H1 (cell line): Measurements from ENCODE around the gene SMYD4. TPM values are rescaled to one million over a fixed set of nuclear protein-coding genes. Genes with fewer than 3 reads are reported as not detected.

ENCODE experiments used
- CBX5 ChIP-seq: fragments of 300-800, 300-1000 bp; sonication (generic); IDR thresholded peaks from 2 replicates; pipeline ENCODE4 v1.7.1; 2016; ENCODE audit warnings: antibody characterized with exemption, low read length, low read depth
- CBX8 ChIP-seq: fragments of 300-800, 300-1000 bp; sonication (generic); IDR thresholded peaks from 2 replicates; pipeline ENCODE4 v1.7.1; 2016; ENCODE audit warnings: low read depth, low read length, borderline replicate concordance
- CHD1 ChIP-seq: IDR thresholded peaks from 2 replicates; pipeline ENCODE4 v1.6.1; 2012; ENCODE audit warnings: low read depth, low read length, improper control_type of control experiment
- CREB1 ChIP-seq: IDR thresholded peaks from 2 replicates; pipeline ENCODE4 v1.6.1; 2012; ENCODE audit warnings: inconsistent platforms
- EGR1 ChIP-seq: IDR thresholded peaks from 2 replicates; pipeline ENCODE4 v1.6.1; 2011; ENCODE audit warnings: low read depth, low read length, borderline replicate concordance
- HDAC2 ChIP-seq, 2 experiments: fragments of 300-600 bp in 1 of 2; sonication (generic) in 1 of 2; IDR thresholded peaks; 2 replicates each; pipeline ENCODE4 v1.6.1; 2011 to 2012; ENCODE audit warnings: low read depth in 2 of 2, low read length in 2 of 2, mild to moderate bottlenecking in 2 of 2, moderate library complexity in 2 of 2, borderline replicate concordance in 1 of 2, inconsistent platforms in 1 of 2
- RFX5 ChIP-seq: IDR thresholded peaks from 2 replicates; pipeline ENCODE4 v1.6.1; 2011; ENCODE audit warnings: low read depth, low read length, improper control_type of control experiment, borderline replicate concordance
- SP2 ChIP-seq: IDR thresholded peaks from 2 replicates; pipeline ENCODE4 v1.6.1; 2012; ENCODE audit warnings: mild to moderate bottlenecking, low read length, inconsistent platforms
- SP4 ChIP-seq: IDR thresholded peaks from 2 replicates; pipeline ENCODE4 v1.6.1; 2012; ENCODE audit warnings: low read length, inconsistent platforms
- SRF ChIP-seq: IDR thresholded peaks from 2 replicates; pipeline ENCODE4 v1.6.1; 2011; ENCODE audit warnings: mild to moderate bottlenecking, low read depth, low read length, moderate library complexity
- SUZ12 ChIP-seq: fragments of 200-600 bp; sonication (generic); IDR thresholded peaks from 2 replicates; pipeline ENCODE4 v1.6.1; 2012; ENCODE audit warnings: mild to moderate bottlenecking, inconsistent platforms, low read length, moderate library complexity, mixed read lengths
- TAF1 ChIP-seq: IDR thresholded peaks from 2 replicates; pipeline ENCODE4 v1.6.1; 2011; ENCODE audit warnings: mild to moderate bottlenecking, low read depth, low read length
- polyA plus RNA-seq, 7 experiments: library from polyadenylated mRNA; depleted of rRNA in 3 of 7; stranded (reverse) in 5 of 7; unstranded in 2 of 7; fragments of >200 nt in 5 of 7; fragments of 200-250 nt in 2 of 7; gene quantifications; 1 replicate in 5 of 7; 2 replicates in 1 of 7; 4 replicates in 1 of 7; pipeline versions ENCODE4 v1.2.1 to v1.2.3, GENCODE V29; 2011 to 2013; ENCODE audit warnings: missing spikeins in 2 of 7, mixed read lengths in 2 of 7
- total RNA-seq: library from RNA; stranded (reverse); fragmentation: NEBNext Ultra II Directional; extraction: Animal tissue kit (Norgen Biotek cat#: 25700); gene quantifications from 2 replicates; pipeline ENCODE4 v1.2.1, GENCODE V29; 2021
- TF ChIP-seq, protein P1 (sequence below): fragments of 300-600 bp; sonication (generic); IDR thresholded peaks from 2 replicates; pipeline ENCODE4 v1.7.1; 2012; ENCODE audit warnings: low read length, moderate library complexity, mild to moderate bottlenecking, inconsistent platforms; ENCODE audit not compliant: insufficient replicate concordance

SMYD4 gene
- total and polyA plus RNA-seq, 2 of the 8 experiments (the other 6 are each of a cell fraction or from before 2014, with no cell fraction given): 10.5 to 23.4 TPM

DNA sequence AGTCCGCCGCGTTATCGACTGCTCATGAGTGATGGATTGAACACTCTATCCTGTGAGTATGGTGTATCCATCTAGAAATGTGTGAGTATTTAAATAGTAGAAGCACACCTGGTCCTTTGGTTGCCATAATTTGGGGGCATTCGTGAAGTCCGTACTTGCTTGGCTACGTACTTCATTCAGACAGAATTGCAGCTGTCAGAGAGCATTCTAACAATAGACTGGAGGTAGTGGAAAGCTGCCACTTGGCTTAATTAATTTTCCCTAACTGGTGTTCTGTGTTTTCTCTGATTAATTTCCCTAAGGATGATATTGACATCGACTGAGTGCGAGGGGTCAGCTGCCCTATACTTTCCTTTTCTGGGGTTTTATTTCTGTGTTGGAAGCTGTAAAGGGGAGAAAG lies 14.2 kb upstream of the SMYD4 start (continued):
- TF ChIP-seq, protein P1, sequence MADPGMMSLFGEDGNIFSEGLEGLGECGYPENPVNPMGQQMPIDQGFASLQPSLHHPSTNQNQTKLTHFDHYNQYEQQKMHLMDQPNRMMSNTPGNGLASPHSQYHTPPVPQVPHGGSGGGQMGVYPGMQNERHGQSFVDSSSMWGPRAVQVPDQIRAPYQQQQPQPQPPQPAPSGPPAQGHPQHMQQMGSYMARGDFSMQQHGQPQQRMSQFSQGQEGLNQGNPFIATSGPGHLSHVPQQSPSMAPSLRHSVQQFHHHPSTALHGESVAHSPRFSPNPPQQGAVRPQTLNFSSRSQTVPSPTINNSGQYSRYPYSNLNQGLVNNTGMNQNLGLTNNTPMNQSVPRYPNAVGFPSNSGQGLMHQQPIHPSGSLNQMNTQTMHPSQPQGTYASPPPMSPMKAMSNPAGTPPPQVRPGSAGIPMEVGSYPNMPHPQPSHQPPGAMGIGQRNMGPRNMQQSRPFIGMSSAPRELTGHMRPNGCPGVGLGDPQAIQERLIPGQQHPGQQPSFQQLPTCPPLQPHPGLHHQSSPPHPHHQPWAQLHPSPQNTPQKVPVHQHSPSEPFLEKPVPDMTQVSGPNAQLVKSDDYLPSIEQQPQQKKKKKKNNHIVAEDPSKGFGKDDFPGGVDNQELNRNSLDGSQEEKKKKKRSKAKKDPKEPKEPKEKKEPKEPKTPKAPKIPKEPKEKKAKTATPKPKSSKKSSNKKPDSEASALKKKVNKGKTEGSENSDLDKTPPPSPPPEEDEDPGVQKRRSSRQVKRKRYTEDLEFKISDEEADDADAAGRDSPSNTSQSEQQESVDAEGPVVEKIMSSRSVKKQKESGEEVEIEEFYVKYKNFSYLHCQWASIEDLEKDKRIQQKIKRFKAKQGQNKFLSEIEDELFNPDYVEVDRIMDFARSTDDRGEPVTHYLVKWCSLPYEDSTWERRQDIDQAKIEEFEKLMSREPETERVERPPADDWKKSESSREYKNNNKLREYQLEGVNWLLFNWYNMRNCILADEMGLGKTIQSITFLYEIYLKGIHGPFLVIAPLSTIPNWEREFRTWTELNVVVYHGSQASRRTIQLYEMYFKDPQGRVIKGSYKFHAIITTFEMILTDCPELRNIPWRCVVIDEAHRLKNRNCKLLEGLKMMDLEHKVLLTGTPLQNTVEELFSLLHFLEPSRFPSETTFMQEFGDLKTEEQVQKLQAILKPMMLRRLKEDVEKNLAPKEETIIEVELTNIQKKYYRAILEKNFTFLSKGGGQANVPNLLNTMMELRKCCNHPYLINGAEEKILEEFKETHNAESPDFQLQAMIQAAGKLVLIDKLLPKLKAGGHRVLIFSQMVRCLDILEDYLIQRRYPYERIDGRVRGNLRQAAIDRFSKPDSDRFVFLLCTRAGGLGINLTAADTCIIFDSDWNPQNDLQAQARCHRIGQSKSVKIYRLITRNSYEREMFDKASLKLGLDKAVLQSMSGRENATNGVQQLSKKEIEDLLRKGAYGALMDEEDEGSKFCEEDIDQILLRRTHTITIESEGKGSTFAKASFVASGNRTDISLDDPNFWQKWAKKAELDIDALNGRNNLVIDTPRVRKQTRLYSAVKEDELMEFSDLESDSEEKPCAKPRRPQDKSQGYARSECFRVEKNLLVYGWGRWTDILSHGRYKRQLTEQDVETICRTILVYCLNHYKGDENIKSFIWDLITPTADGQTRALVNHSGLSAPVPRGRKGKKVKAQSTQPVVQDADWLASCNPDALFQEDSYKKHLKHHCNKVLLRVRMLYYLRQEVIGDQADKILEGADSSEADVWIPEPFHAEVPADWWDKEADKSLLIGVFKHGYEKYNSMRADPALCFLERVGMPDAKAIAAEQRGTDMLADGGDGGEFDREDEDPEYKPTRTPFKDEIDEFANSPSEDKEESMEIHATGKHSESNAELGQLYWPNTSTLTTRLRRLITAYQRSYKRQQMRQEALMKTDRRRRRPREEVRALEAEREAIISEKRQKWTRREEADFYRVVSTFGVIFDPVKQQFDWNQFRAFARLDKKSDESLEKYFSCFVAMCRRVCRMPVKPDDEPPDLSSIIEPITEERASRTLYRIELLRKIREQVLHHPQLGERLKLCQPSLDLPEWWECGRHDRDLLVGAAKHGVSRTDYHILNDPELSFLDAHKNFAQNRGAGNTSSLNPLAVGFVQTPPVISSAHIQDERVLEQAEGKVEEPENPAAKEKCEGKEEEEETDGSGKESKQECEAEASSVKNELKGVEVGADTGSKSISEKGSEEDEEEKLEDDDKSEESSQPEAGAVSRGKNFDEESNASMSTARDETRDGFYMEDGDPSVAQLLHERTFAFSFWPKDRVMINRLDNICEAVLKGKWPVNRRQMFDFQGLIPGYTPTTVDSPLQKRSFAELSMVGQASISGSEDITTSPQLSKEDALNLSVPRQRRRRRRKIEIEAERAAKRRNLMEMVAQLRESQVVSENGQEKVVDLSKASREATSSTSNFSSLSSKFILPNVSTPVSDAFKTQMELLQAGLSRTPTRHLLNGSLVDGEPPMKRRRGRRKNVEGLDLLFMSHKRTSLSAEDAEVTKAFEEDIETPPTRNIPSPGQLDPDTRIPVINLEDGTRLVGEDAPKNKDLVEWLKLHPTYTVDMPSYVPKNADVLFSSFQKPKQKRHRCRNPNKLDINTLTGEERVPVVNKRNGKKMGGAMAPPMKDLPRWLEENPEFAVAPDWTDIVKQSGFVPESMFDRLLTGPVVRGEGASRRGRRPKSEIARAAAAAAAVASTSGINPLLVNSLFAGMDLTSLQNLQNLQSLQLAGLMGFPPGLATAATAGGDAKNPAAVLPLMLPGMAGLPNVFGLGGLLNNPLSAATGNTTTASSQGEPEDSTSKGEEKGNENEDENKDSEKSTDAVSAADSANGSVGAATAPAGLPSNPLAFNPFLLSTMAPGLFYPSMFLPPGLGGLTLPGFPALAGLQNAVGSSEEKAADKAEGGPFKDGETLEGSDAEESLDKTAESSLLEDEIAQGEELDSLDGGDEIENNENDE: no peak
- TF ChIP-seq RFX5 (no peak), CREB1 (no peak), CHD1 (no peak), SP4 (no peak), SRF (no peak), SUZ12 (no peak), CBX8 (no peak), HDAC2 (IDR thresholded peaks at IDR 0.05; ENCODE audit: borderline replicate concordance in 1 of 2, low read depth in 2 of 2, low read length in 2 of 2) (no peak), EGR1 (no peak), SP2 (no peak), TAF1 (no peak), CBX5 (no peak)
